NCI-H1092 treated with DMSO at 0.1 percent for 48 hours (cell line): ENCODE measurements around the gene SLC6A12.
"Not testable (repeated sequence)": the region's sequence is repeated elsewhere in the genome, so short reads cannot be mapped to it uniquely, and the experiment has no call there.

Experiments used
- DNase-seq: peaks from one replicate; lab custom pipeline; 2025; lab: John Stamatoyannopoulos, UW

Gene SLC6A12

GRCh38 chr12:214003-214741 lies at the start of gene SLC6A12:
Gene SLC6A12, minus strand, starts transcription at chr12:214157. Its CDS starts 4,171 bp downstream, at chr12:209986.
- no peak for DNase-seq

GRCh38 chr12:263574-263973 lies 49.6 kb upstream of the SLC6A12 start:
- no peak for DNase-seq

- DNase-seq, result no peak
These were observed 48.9 kb upstream of the SLC6A12 start, which contains the start of gene SLC6A13 for GRCh38 chr12:262817-263216. Gene SLC6A13, minus strand, starts transcription at chr12:262836. Its CDS starts 2,784 bp downstream, at chr12:260052.

GRCh38 chr12:262113-262512 lies 48.2 kb upstream of the SLC6A12 start:
- no peak for DNase-seq

DNA sequence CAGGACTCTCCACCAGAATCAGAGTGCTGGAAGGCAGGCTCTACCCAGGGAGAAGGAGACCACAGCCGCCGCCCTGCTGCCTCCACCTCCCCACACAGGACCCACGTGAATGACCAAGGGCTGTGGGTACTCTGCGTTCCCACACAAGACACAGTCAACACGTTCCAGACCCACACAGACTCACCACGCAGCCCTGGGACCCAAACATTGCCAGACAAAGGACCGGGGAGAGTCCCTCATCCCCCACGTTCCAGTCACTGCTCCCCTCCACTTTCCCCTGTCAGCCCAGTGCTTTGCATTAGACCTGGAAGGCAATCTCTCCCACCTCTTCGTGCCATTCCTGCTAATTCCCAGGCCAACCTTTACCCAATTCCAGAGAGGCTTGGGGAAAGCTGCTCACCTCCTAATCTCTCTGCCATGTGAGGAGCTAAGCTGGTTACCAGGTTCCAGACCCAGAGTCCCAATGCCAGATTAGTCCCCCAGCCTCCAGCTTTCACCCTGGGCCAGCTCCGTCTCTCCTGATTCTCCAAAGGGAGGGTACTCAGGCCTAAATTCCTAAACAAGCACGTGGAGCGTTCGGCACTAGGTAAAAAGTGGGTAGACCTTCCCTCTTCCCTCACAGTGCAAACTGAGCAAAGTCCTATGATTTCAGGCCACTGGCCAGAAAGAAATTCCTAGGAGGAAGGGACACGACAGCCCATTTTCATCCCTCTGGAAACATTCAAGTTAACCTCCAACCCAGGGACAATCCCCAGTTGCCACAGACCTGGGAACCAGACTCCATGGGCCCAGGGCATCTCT lies 43.8 kb upstream of the SLC6A12 start:
- no peak for DNase-seq

GRCh38 chr12:256958-257357 lies 43.0 kb upstream of the SLC6A12 start:
- DNase-seq, result no peak

- no peak for DNase-seq
These were observed 42.3 kb upstream of the SLC6A12 start for GRCh38 chr12:256225-256624.

DNA sequence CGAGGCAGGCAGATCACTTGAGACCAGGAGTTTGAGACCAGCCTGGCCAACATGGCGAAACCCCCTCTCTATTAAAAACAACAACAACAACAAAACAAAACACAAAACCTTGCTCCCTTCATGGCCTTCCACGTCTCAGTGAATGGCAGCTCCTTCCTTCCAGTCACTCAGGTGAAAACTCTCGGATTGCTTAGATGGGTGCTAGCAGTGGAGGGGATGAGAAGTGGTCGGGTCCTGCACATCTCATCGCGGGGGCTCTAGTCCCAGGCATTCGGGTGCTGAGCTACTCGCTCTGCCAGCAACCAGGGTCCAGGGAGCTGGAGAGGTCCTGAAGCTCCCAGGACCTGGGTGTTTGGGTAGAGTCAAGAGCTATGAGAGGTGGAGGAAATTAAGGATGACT lies 41.0 kb upstream of the SLC6A12 start:
- DNase-seq, result no peak

DNA sequence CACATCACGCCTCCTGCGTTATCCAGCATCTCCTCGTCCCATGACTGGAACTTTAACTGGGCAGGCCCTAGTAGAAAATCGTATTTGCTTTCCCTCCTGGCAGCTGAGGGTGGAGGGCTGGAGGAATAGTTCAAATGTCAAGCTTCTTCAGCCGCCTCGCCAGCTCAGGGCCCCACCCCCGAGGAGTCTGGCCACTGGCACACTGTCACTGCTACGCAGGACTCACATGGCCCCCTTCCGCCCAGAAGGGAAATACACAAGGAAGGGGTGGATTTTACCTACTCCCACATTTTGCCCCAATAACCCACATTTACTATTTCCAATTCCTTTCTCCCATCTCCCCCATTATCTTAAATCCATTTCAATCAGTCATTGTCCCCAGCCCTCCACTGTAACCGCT lies 40.1 kb upstream of the SLC6A12 start:
- DNase-seq, result no peak

DNA sequence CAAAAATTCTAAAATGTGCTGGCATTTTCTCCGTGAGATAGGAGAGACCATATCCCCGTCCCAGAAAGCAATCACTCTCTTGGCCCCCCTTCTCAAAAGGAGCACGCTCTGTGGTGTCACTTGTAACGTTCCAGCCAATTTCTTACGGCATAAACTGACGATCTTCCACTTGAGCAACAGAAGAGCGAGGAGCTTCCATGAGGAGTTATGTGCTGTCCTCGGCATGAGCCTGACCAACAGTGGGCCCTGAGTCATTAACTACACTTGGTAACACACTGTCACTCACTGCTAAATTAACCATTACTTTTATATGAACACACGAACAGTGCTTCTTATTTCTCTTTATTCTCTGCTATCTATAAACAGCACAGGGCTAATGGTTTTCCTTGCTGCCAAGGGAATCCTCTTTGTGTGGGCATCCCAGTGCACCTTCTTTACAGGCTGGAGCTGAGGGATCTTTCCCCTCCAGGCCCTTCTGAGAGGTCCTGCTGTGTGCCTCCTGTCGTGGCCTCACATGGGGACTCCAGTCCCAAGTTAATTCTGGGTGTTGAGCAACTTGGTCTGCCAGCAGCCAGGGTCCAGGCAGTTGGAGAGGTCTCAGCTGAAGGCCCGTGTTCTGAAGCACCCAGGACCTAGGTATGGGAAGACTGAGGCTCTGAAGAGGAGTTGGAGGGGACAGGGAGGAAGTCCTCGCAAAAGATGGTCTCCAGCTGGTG lies 39.3 kb upstream of the SLC6A12 start:
- DNase-seq, result no peak

DNA sequence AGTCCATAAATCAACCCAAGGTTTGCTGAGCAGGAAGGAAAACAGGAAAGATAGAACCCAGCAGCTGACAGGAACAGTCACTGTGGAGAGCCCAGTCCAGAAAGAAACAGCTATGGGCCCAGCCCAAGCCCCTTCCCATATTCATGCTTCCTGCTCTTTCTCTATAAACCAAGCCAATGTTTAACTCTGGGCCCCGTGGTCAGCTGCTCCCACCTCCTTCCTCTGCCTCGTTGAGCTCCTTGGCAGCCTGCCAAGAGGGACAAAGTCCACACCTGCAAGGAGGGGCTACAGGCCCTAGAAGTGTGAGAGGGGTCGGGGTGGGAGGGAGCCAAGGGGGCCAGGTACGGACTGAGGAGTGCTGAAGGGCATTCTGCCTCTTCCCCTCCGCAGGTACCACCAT lies 38.7 kb upstream of the SLC6A12 start:
- DNase-seq, result no peak

DNA sequence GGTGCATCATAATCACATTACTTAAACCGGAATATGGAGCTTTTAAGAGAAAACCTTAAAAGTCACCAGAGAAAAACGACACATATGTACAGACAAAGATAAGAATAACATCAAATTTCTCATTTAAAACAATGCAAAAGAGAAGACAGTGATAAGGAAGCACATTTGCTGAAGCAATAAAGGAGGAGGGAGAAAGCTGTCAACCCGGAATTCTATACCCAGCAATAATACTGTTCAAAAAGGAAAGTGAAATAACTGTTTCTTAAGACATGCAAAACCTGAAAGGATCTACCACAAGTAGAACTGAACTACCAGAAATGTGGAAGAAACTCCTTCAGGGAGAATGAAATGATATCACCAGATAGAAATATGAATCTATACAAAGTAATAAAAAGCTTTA lies 33.3 kb upstream of the SLC6A12 start:
- no peak for DNase-seq

DNA sequence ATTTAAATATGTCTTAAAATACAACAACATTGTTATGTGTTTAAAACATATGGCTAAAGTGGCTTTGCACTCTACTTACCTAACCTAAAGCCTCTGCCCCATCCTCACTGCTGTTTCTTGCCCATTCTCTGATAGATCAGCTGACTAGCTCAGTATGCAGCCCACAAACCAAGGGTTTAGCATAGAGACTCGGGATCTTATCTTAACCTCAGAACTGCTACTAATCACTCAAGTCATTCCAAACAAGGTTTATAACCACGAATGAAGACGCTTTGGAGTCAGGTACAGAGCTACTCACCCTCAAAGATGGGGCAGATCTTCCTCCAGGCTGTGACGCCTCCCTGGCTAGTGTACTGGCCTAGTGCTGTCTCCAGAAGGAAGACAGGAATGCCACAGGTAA lies 29.4 kb upstream of the SLC6A12 start:
- DNase-seq, result no peak

- DNase-seq, result no peak
These were observed 28.5 kb upstream of the SLC6A12 start for GRCh38 chr12:242496-242895.

DNA sequence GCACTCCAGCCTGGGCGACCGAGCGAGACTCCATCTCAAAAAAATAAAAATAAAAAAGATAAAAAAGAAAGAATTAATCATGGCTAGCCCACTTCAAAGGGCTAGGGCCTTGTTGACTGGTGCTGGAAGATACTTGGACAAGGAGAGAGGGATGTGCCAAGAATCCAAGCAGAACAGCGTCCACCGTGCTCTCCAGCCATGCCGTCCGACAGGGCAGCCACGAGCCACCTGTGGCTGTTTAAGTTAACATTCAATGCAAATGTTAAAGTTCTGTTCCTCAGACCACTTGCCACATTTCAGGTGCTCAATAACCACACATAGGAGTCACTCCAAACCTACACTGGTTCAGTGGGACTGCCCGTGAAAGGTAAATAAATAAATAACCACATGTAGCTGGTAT lies 27.3 kb upstream of the SLC6A12 start:
- DNase-seq, result no peak

- no peak for DNase-seq
These were observed 26.6 kb upstream of the SLC6A12 start for GRCh38 chr12:240566-240965.

GRCh38 chr12:238736-239398 lies 24.9 kb upstream of the SLC6A12 start:
- DNase-seq, result no peak

- DNase-seq, result no peak
These were observed 24.2 kb upstream of the SLC6A12 start for GRCh38 chr12:238116-238515.

- no peak for DNase-seq
These were observed 23.3 kb upstream of the SLC6A12 start for GRCh38 chr12:237026-237815.

GRCh38 chr12:236445-236844 lies 22.5 kb upstream of the SLC6A12 start:
- no peak for DNase-seq

GRCh38 chr12:235967-236366 lies 22.0 kb upstream of the SLC6A12 start:
- not testable (repeated sequence) for DNase-seq
